Central memory CD8-positive, alpha-beta T cell (primary cell): Measurements from ENCODE around the gene RXRG.

Experiments used
- ATAC-seq: fragments of 150-1000 bp; cut with Tn5 transposase; replicated peaks from 2 replicates; pipeline ENCODE4 v1.10.0; 2022; ENCODE audit warnings: mild to moderate bottlenecking, moderate FRiP score, moderate number of reproducible peaks; ENCODE audit not compliant: poor library complexity, severe bottlenecking; ENCODE audit errors: extremely low read depth
- DNase-seq, 2 donors: peaks; one replicate each; pipeline ENCODE4 v3.0.0; 2021; ENCODE audit warnings: low spot score in 2 of 2
- H3K27ac Mint-ChIP-seq: one replicate; pipeline ENCODE4 v1.8.0; 2022; ENCODE audit warnings: low read depth, mild to moderate bottlenecking, moderate library complexity, mixed read lengths
- H3K27me3 Mint-ChIP-seq: one replicate; pipeline ENCODE4 v1.8.0; 2022; ENCODE audit warnings: mixed read lengths
- H3K36me3 Mint-ChIP-seq: one replicate; pipeline ENCODE4 v1.8.0; 2022; ENCODE audit warnings: mild to moderate bottlenecking, moderate library complexity, mixed read lengths; ENCODE audit not compliant: insufficient read depth
- H3K4me1 Mint-ChIP-seq: one replicate; pipeline ENCODE4 v1.8.0; 2022; ENCODE audit warnings: mixed read lengths
- H3K4me3 Mint-ChIP-seq: one replicate; pipeline ENCODE4 v1.8.0; 2022; ENCODE audit warnings: mild to moderate bottlenecking, moderate library complexity, mixed read lengths
- H3K9me3 Mint-ChIP-seq: one replicate; pipeline ENCODE4 v1.8.0; 2022; ENCODE audit warnings: mixed read lengths

RXRG gene

GRCh38 chr1:165352442-165353293, 92.3 kb downstream of the RXRG start:
- H3K27ac Mint-ChIP-seq, result no peak overlapping the region
- peaks cover 4% of the 10 kb centered on the region for H3K36me3 Mint-ChIP-seq
- peaks cover 93% of the 10 kb centered on the region for H3K27me3 Mint-ChIP-seq
- ATAC-seq (no peak), DNase-seq (no peak)
- H3K9me3 Mint-ChIP-seq, result no peaks in the 10 kb centered on the region
- H3K4me3 Mint-ChIP-seq, result no peak overlapping the region
- no peaks in the 10 kb centered on the region for H3K4me1 Mint-ChIP-seq

GRCh38 chr1:165351863-165352441, 93.0 kb downstream of the RXRG start:
- Mint-ChIP-seq H3K4me1 (no peaks in the 10 kb centered on the region), H3K27ac (no peak overlapping the region), H3K36me3 (peaks cover 4% of the 10 kb centered on the region), H3K27me3 (peaks cover 93% of the 10 kb centered on the region), H3K9me3 (no peaks in the 10 kb centered on the region), H3K4me3 (no peak overlapping the region)
- no peak for ATAC-seq
- no peak for DNase-seq
